ENCODE measurements around the gene CAPN5. TPM values are rescaled to one million over a fixed set of nuclear protein-coding genes. Genes with fewer than 3 reads are reported as not detected.

The CAPN5 gene
- total and polyA plus RNA-seq, 2 of the 8 experiments (the other 6 are each of a cell fraction or from before 2014, with no cell fraction given) = 21.5 to 22.4 TPM

DNA sequence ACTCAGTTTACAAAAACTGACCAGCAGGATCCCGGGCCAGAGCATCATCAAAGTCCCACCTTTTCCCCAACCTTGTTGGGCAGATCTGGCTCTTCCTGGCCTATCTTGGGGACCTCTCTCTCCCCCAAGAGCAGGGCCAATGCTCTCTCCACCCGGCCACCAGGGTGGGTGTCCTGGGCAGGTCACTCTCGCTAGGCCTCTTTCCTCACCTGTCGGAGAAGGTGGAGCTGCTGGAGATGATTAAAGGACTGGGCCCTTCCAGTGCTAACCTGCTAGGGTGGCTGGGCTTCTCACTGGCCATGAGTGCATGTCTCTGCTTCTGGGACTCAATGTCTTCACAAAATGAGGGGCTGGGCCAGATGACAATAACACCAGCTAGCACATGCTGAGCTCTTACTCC lies 2.9 kb upstream of the CAPN5 start:
- 88% methylated on average over 4 of the region's 4 CpGs; no CpG with 5 or more reads in 1 of the 2 experiments for WGBS, 2 experiments (ENCODE audit: extremely low coverage in 1 of 2, insufficient coverage in 1 of 2, insufficient read length in 1 of 2, insufficient replicate concordance in 2 of 2, low coverage in 1 of 2, low lambda C conversion rate in 2 of 2, missing lambda C conversion rate in 1 of 2)
- no peak overlapping the region for H3K56ac ChIP-seq (replicated peaks; ENCODE audit: insufficient read length, low read depth, low read length)
- peaks cover 0 to 7% (median under 1%) of the 10 kb centered on the region in 4 experiments; a peak in 5 of 7 replicates for H3K4me1 ChIP-seq (replicated peaks in 1 of 4; ENCODE audit: control insufficient read depth in 3 of 4, insufficient read depth in 4 of 4, low read length in 3 of 4)
- DNase-seq (ENCODE audit: low read depth in 1 of 2, low spot score in 2 of 2) = no peak
- no peak for TF ChIP-seq CHD2 (IDR thresholded peaks at IDR 0.05; ENCODE audit: low read length)
- no peak for TF ChIP-seq ZNF274 (IDR thresholded peaks at IDR 0.05; ENCODE audit: borderline replicate concordance, extremely low read depth, low read length)
- no peak for TF ChIP-seq SAP30 (IDR thresholded peaks at IDR 0.05; ENCODE audit: insufficient read depth, insufficient replicate concordance, low read length)
- no peak for TF ChIP-seq CREB1 (IDR thresholded peaks at IDR 0.05)
- TF ChIP-seq SP2 (IDR thresholded peaks at IDR 0.05; ENCODE audit: low read length) = no peak
- no peak for TF ChIP-seq SIN3A (conservative IDR thresholded peaks at IDR 0.05 in 1 of 2, IDR thresholded peaks at IDR 0.05 in 1 of 2; ENCODE audit: low read depth in 1 of 2, low read length in 2 of 2)
- TF ChIP-seq, protein P1, sequence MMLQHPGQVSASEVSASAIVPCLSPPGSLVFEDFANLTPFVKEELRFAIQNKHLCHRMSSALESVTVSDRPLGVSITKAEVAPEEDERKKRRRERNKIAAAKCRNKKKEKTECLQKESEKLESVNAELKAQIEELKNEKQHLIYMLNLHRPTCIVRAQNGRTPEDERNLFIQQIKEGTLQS (IDR thresholded peaks at IDR 0.05; ENCODE audit: insufficient read depth, low read depth, low read length) = no peak
- no peak for TF ChIP-seq SIX5 (IDR thresholded peaks at IDR 0.05; ENCODE audit: low read depth, low read length)
- no peak for TF ChIP-seq JUND (IDR thresholded peaks at IDR 0.05; ENCODE audit: low read length)
- no peaks in the 10 kb centered on the region for H3K79me2 ChIP-seq (ENCODE audit: control insufficient read depth in 1 of 2, insufficient read depth in 2 of 2, low read length in 2 of 2)
- H3K9ac ChIP-seq (replicated peaks in 1 of 4; ENCODE audit: extremely low read depth in 1 of 4, low read depth in 3 of 4, low read length in 3 of 4) = no peak overlapping the region
- H3K23ac ChIP-seq (ENCODE audit: insufficient read length) = no peak overlapping the region
- POLR2A ChIA-PET (ENCODE audit: partially characterized antibody) = no interaction called here
- CTCF ChIA-PET (ENCODE audit: partially characterized antibody) = interaction anchor here (1.2 to 5.2 kb wide), 14 partner anchors 10 to 135 kb away, joined by 3 to 80 read pairs (median 8); partner anchors contain the start of gene OMP
- no peak overlapping the region for H2BK15ac ChIP-seq (ENCODE audit: low read length)
- H2BK120ac ChIP-seq (replicated peaks; ENCODE audit: low read depth, low read length) = no peak overlapping the region
- H3K4me2 ChIP-seq (ENCODE audit: insufficient read depth in 1 of 2, low read depth in 2 of 2, low read length in 2 of 2) = no peak overlapping the region
- no peak overlapping the region for H3K27ac ChIP-seq (ENCODE audit: low read depth, low read length)
- no peaks in the 10 kb centered on the region for H4K20me1 ChIP-seq (replicated peaks in 1 of 2; ENCODE audit: control insufficient read depth in 1 of 2, insufficient read depth in 2 of 2, low read length in 2 of 2)
- no peak overlapping the region for H4K5ac ChIP-seq (ENCODE audit: insufficient read length, low read depth, low read length)
- H2BK20ac ChIP-seq (ENCODE audit: low read length) = no peak overlapping the region
- no peak overlapping the region for H3K14ac ChIP-seq (ENCODE audit: insufficient read length)
- FAIRE-seq = no peak
- no peak overlapping the region for H3K4me3 ChIP-seq (ENCODE audit: extremely low read depth in 1 of 4, insufficient read depth in 2 of 4, low read depth in 3 of 4, low read length in 4 of 4)
- no peaks in the 10 kb centered on the region; the same call in 1 of the 2 replicates for H3K79me1 ChIP-seq (ENCODE audit: low read depth, low read length)
- peaks cover 0 to 3% (median 0%) of the 10 kb centered on the region in 4 experiments; a peak in 3 of 7 replicates for H3K27me3 ChIP-seq (replicated peaks in 1 of 4; ENCODE audit: control insufficient read depth in 3 of 4, extremely low read depth in 1 of 4, insufficient read depth in 3 of 4, low read length in 3 of 4)
- H3K9me3 ChIP-seq (ENCODE audit: insufficient read depth in 2 of 2, low read depth in 1 of 2, low read length in 1 of 2) = no peaks in the 10 kb centered on the region
- no peak overlapping the region for H2AK5ac ChIP-seq (ENCODE audit: low read depth, low read length)
- no peak overlapping the region for H4K8ac ChIP-seq (ENCODE audit: extremely low read depth, insufficient read depth, low read length)
- H3K23me2 ChIP-seq (ENCODE audit: low read depth, low read length) = peaks cover 13% of the 10 kb centered on the region
- no peak overlapping the region for H2BK5ac ChIP-seq (ENCODE audit: low read depth, low read length)
- no peak overlapping the region for H3K4ac ChIP-seq (replicated peaks; ENCODE audit: insufficient read length, low read depth, low read length)
- H2BK12ac ChIP-seq (ENCODE audit: low read depth, low read length) = no peak overlapping the region
- no peak overlapping the region for H3K18ac ChIP-seq (ENCODE audit: extremely low read depth, low read length)
- no peak overlapping the region for H2AFZ ChIP-seq (ENCODE audit: low read length)
- no peak overlapping the region for H4K91ac ChIP-seq (replicated peaks; ENCODE audit: insufficient read length, low read length)
- H3K36me3 ChIP-seq (ENCODE audit: control insufficient read depth in 2 of 4, insufficient read depth in 4 of 4, low read length in 3 of 4) = no peaks in the 10 kb centered on the region
